Transverse colon (tissue), 3 donors: ENCODE results near the gene RNF135.

ENCODE experiments used
- EP300 ChIP-seq: sonication (generic); formaldehyde crosslinking; IDR thresholded peaks from one replicate; pipeline ENCODE4 v1.6.1; 2017; ENCODE audit warnings: antibody characterized with exemption, low read depth
- TF ChIP-seq, protein P1 (sequence below), 5 experiments: fragments of 200-600 bp in 3 of 5; fragments of 450-650 bp in 2 of 5; sonication (generic) in 3 of 5; IDR thresholded peaks; 1 replicate in 2 of 5; 2 replicates in 3 of 5; pipeline ENCODE4 v1.5.1; 2016 to 2017; ENCODE audit warnings: antibody characterized with exemption in 5 of 5, inconsistent platforms in 3 of 5, mild to moderate bottlenecking in 2 of 5, moderate library complexity in 1 of 5

- TF ChIP-seq, protein P1, sequence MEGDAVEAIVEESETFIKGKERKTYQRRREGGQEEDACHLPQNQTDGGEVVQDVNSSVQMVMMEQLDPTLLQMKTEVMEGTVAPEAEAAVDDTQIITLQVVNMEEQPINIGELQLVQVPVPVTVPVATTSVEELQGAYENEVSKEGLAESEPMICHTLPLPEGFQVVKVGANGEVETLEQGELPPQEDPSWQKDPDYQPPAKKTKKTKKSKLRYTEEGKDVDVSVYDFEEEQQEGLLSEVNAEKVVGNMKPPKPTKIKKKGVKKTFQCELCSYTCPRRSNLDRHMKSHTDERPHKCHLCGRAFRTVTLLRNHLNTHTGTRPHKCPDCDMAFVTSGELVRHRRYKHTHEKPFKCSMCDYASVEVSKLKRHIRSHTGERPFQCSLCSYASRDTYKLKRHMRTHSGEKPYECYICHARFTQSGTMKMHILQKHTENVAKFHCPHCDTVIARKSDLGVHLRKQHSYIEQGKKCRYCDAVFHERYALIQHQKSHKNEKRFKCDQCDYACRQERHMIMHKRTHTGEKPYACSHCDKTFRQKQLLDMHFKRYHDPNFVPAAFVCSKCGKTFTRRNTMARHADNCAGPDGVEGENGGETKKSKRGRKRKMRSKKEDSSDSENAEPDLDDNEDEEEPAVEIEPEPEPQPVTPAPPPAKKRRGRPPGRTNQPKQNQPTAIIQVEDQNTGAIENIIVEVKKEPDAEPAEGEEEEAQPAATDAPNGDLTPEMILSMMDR (IDR thresholded peaks at IDR 0.05): no peak
- TF ChIP-seq EP300: no peak
Measured at GRCh38 chr17:30961209-30962188, 9.3 kb upstream of the RNF135 start.
